Testis (tissue), 3 donors: Measurements from ENCODE around the gene CMTM4. TPM values are rescaled to one million over a fixed set of nuclear protein-coding genes. Genes with fewer than 3 reads are reported as not detected.
"Not testable (repeated sequence)": the region's sequence is repeated elsewhere in the genome, so short reads cannot be mapped to it uniquely, and the experiment has no call there.

Source experiments
- DNase-seq: peaks from one replicate; pipeline ENCODE4 v3.0.0-alpha.2; 2019
- H3K27ac ChIP-seq, 2 donors: fragments of 200-600 bp; sonication (generic); one replicate each; pipeline ENCODE4 v1.5.1; 2019
- H3K27me3 ChIP-seq: fragments of 200-600 bp; sonication (generic); one replicate; pipeline ENCODE4 v1.5.1; 2019
- H3K36me3 ChIP-seq: fragments of 200-600 bp; sonication (generic); one replicate; pipeline ENCODE4 v1.5.1; 2017; ENCODE audit warnings: low read depth; ENCODE audit errors: missing control alignments
- H3K4me1 ChIP-seq: fragments of 200-600 bp; sonication (generic); one replicate; pipeline ENCODE4 v1.5.1; 2019
- H3K4me3 ChIP-seq, 2 donors: fragments of 200-600 bp; sonication (generic); one replicate each; pipeline ENCODE4 v1.5.1; 2017 to 2019
- H3K9me3 ChIP-seq: fragments of 200-600 bp; sonication (generic); one replicate; pipeline ENCODE4 v1.5.1; 2017
- POLR2A ChIP-seq: fragments of 450-650 bp; IDR thresholded peaks from one replicate; pipeline ENCODE4 v1.6.1; 2017; ENCODE audit warnings: antibody characterized with exemption, mild to moderate bottlenecking, moderate library complexity
- WGBS, 2 donors: methylation state at CpG; one replicate each; pipeline ENCODE4 v1.1.5; 2018; 5-methylcytosine and 5-hydroxymethylcytosine counted together
- intact Hi-C: fragments of 100-400 bp; cut with DNase I; formaldehyde crosslinking; loops from one replicate; pipeline ENCODE4 v1.15.1; 2023; ENCODE audit warnings: low total_unique reads
- polyA plus RNA-seq: library from polyadenylated mRNA; stranded (reverse); fragments of 350-450 nt; fragmentation: Illumina TruSeq; extraction: RNeasy Lipid Tissue Mini Kit (QIAGEN cat#74804); gene quantifications from one replicate; pipeline ENCODE4 v1.2.3, GENCODE V29; 2014; ENCODE audit warnings: low read depth, low replicate concordance; ENCODE audit not compliant: insufficient read depth
- total RNA-seq, 2 donors: library from RNA; depleted of rRNA; stranded (reverse); fragments of >200 nt; gene quantifications; one replicate each; pipeline ENCODE4 v1.2.3, GENCODE V29; 2016
- TF ChIP-seq, protein P1 (sequence below), 3 experiments: fragments of 450-650 bp in 2 of 3; fragments of 200-600 bp in 1 of 3; sonication (generic) in 1 of 3; IDR thresholded peaks; one replicate each; pipeline ENCODE4 v1.5.1; 2016 to 2019; ENCODE audit warnings: antibody characterized with exemption in 3 of 3, mild to moderate bottlenecking in 2 of 3, moderate library complexity in 1 of 3

Gene CMTM4
- total and polyA plus RNA-seq, 3 donors from 2014 or later: 22.2 to 59.2 (median 50.9) TPM

GRCh38 chr16:66617010-66617434 is 79.5 kb downstream of the CMTM4 start:
- Histone ChIP-seq H3K4me3 (no peak overlapping the region), H3K36me3 (no peaks in the 10 kb centered on the region), H3K27me3 (no peaks in the 10 kb centered on the region), H3K9me3 (no peaks in the 10 kb centered on the region), H3K4me1 (peaks cover 18% of the 10 kb centered on the region), H3K27ac (peak overlapping the region in 1 of 2 donors; percentile 47)
- TF ChIP-seq POLR2A: no peak
- TF ChIP-seq, protein P1, sequence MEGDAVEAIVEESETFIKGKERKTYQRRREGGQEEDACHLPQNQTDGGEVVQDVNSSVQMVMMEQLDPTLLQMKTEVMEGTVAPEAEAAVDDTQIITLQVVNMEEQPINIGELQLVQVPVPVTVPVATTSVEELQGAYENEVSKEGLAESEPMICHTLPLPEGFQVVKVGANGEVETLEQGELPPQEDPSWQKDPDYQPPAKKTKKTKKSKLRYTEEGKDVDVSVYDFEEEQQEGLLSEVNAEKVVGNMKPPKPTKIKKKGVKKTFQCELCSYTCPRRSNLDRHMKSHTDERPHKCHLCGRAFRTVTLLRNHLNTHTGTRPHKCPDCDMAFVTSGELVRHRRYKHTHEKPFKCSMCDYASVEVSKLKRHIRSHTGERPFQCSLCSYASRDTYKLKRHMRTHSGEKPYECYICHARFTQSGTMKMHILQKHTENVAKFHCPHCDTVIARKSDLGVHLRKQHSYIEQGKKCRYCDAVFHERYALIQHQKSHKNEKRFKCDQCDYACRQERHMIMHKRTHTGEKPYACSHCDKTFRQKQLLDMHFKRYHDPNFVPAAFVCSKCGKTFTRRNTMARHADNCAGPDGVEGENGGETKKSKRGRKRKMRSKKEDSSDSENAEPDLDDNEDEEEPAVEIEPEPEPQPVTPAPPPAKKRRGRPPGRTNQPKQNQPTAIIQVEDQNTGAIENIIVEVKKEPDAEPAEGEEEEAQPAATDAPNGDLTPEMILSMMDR (IDR thresholded peaks at IDR 0.05): no peak
- WGBS, 2 donors: 53 to 59% methylated on average over 2 of the region's 2 CpGs
- intact Hi-C loops: no loop called here
- no peak for DNase-seq

- Histone ChIP-seq H3K36me3 (no peaks in the 10 kb centered on the region), H3K27me3 (no peaks in the 10 kb centered on the region), H3K4me3 (no peak overlapping the region), H3K9me3 (no peaks in the 10 kb centered on the region), H3K27ac (peak overlapping the region in 1 of 2 donors; percentile 35), H3K4me1 (peaks cover 18% of the 10 kb centered on the region)
- WGBS, 2 donors: 65 to 80% methylated on average over 9 of the region's 9 CpGs
- intact Hi-C loops: no loop called here
- no peak for DNase-seq
- no peak for TF ChIP-seq POLR2A
- TF ChIP-seq, protein P1 (IDR thresholded peaks at IDR 0.05): no peak
These were observed 80.0 kb downstream of the CMTM4 start for GRCh38 chr16:66616592-66616991.

DNA sequence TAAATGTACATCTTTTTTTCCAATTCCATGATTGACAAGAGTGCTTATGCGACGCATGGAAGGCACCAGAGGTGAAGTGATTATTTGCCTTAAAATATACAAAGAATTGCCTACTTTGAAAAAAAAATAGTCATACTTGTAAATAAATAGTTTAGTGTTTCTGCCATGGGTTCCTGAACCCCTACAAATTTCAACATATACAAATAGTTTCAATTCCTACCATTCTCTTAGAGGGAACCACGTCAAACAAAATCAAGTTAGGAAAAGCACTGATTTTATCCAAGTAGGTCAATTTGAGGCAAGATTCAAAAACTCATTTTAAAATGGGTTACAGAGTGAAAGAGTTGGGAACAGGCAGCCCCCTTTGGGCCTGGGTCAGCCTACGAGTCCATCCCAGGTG is 80.4 kb downstream of the CMTM4 start:
- no peaks in the 10 kb centered on the region for H3K36me3 ChIP-seq
- no peak for DNase-seq
- TF ChIP-seq, protein P1 (IDR thresholded peaks at IDR 0.05): no peak
- TF ChIP-seq POLR2A: no peak
- intact Hi-C loops: no loop called here
- H3K4me3 ChIP-seq: no peak overlapping the region
- WGBS, 2 donors: 85 to 89% methylated on average over 4 of the region's 4 CpGs
- H3K4me1 ChIP-seq: peaks cover 18% of the 10 kb centered on the region
- H3K27me3 ChIP-seq: no peaks in the 10 kb centered on the region
- no peaks in the 10 kb centered on the region for H3K9me3 ChIP-seq
- peak overlapping the region in 1 of 2 donors; percentile 35 for H3K27ac ChIP-seq

- Histone ChIP-seq H3K27ac (peak overlapping the region in 1 of 2 donors; percentile 10), H3K4me1 (peaks cover 18% of the 10 kb centered on the region), H3K27me3 (no peaks in the 10 kb centered on the region), H3K36me3 (no peaks in the 10 kb centered on the region), H3K4me3 (no peak overlapping the region), H3K9me3 (no peaks in the 10 kb centered on the region)
- intact Hi-C loops: no loop called here
- DNase-seq: no peak
- 86 to 89% methylated on average over 11 to 12 of the region's 12 CpGs for WGBS, 2 donors
- no peak for TF ChIP-seq POLR2A
- TF ChIP-seq, protein P1 (IDR thresholded peaks at IDR 0.05): no peak
These were observed 82.3 kb downstream of the CMTM4 start for GRCh38 chr16:66614161-66614802.

DNA sequence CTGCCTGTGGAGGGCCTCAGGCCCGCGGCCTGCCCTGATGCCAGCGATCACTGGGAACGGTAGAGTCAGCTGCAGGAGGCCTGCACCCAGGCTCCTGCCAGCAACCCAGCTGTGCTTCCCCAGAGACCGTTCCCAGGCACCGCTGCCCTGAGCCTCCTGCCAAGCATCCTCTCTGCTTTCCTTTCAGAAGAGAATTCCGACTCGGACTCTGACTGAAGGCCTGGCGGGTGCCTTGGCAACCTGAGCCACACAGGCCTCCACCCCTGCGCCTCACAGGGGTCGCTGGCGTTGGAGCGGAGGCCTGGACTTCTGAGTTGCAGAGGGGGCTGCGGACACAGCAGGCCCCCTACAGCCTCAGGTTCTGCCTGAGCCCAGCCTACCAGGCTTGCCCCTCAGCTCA is 84.1 kb downstream of the CMTM4 start:
- intact Hi-C loops: no loop called here
- H3K36me3 ChIP-seq: no peaks in the 10 kb centered on the region
- TF ChIP-seq, protein P1 (IDR thresholded peaks at IDR 0.05): no peak
- TF ChIP-seq POLR2A: no peak
- no peak overlapping the region for H3K27ac ChIP-seq
- H3K27me3 ChIP-seq: no peaks in the 10 kb centered on the region
- no peak for DNase-seq
- 78 to 86% methylated on average over 8 to 14 of the region's 14 CpGs for WGBS, 2 donors
- no peaks in the 10 kb centered on the region for H3K9me3 ChIP-seq
- H3K4me1 ChIP-seq: peaks cover 14% of the 10 kb centered on the region
- no peak overlapping the region for H3K4me3 ChIP-seq

- DNase-seq, H3K27me3 ChIP-seq, H3K27ac ChIP-seq, H3K4me3 ChIP-seq, intact Hi-C loops, H3K36me3 ChIP-seq, H3K9me3 ChIP-seq: not testable (repeated sequence)
- peaks cover 12% of the 10 kb centered on the region for H3K4me1 ChIP-seq
- 94 to 95% methylated on average over 8 of the region's 8 CpGs for WGBS, 2 donors
These were observed 84.6 kb downstream of the CMTM4 start for GRCh38 chr16:66611911-66612310.
